Measurements from ENCODE around the gene NRIP1.

Gene NRIP1

GRCh38 chr21:15006594-15007230, 58.1 kb downstream of the NRIP1 start:
- no peak for DNase-seq (ENCODE audit: low spot score)

DNA sequence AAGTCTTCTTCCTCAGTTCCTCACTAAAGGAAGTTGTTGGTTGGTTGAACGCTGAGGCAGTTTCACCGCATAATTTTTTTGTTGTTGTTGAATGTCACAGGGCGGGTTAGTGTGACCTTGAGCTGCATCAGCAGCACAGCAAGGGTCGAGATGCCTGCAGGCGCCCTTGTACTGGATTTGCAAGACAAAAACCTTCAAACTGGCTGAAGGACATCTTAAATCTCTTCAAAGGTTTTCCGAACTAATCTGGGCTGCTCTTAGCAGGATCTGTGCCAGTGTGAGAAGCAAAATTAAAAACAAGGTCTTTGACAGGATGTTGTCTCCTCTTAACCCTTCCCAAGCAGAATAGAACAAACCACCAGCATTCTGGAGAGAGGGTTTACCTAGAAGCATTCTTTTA, 59.4 kb downstream of the NRIP1 start:
- no peak for DNase-seq (ENCODE audit: low spot score)

DNA sequence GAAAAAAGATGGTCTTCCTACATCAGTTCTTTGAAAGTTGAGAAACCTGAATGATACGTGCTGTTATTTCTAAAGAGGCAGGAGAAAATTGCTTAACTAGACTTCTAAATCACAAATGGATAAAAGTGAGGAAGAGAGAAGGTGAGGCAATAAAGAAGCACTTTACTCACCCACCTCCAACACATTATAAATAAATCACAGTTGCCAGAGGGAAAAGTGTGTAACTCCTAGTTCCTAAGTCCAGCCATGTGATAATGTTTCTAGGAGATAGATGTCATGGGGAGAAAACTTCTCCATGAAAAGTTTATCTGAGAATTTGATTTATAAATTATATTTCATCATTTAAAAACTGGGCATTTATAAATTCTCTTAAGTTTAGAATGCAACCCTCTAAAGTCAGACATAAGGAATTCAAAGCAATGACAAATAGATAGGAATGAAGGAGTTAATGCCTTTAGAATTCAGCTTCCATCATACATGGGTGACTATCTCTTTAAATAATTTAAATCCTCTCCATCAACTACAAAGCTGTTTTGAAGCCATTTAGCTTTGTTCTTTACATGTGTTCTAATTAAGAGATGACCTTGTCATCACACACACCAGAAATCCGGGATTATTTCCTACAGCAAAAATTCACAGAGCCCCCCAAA, 60.0 kb downstream of the NRIP1 start:
- DNase-seq (ENCODE audit: low spot score): no peak

GRCh38 chr21:15003463-15004135, 61.2 kb downstream of the NRIP1 start:
- DNase-seq (ENCODE audit: low spot score): no peak

- DNase-seq (ENCODE audit: low spot score): no peak
Observed at GRCh38 chr21:15001857-15002606, 62.8 kb downstream of the NRIP1 start.

GRCh38 chr21:15001113-15001512, 63.7 kb downstream of the NRIP1 start:
- no peak for DNase-seq (ENCODE audit: low spot score)

DNA sequence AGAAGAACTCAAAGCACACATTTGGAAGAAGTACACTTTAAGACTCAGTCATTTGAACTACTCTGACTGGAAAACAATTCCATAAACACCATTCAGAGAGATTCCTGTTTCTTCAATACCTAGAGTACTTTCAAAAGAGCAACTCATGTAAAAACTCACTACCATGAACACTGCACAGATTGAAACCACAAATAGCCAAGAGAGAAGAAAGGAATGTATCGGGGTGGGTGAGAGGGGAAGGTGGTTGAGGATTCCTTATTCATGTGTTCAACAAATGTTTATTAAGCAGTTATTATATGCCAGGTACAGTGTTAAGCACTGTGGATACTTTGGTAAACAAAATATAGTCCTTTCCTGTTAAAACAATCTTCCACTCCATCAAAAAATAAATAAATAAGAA, 64.7 kb downstream of the NRIP1 start:
- peak; percentile 42 for DNase-seq (ENCODE audit: low spot score)

DNA sequence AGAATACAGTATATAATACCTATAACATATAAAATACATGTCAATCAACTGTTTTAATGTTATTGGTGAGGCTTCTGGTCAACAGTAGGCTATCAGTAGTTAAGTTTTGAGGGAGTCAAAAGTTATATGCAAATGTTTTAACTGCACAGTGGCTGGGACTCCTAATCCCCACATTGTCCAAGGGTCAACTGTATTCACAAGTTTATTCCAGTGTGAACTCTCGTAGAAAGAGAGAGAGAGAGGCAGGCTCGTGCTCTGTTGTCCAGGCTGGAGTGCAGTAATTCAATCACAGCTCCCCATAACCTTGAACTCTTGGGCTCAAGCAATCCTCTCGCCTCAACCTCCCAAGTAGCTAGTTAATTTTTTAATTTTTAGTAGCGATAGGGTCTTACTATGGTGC, 66.0 kb downstream of the NRIP1 start:
- no peak for DNase-seq (ENCODE audit: low spot score)

- no peak for DNase-seq (ENCODE audit: low spot score)
Observed at GRCh38 chr21:14998336-14998735, 66.5 kb downstream of the NRIP1 start.

DNA sequence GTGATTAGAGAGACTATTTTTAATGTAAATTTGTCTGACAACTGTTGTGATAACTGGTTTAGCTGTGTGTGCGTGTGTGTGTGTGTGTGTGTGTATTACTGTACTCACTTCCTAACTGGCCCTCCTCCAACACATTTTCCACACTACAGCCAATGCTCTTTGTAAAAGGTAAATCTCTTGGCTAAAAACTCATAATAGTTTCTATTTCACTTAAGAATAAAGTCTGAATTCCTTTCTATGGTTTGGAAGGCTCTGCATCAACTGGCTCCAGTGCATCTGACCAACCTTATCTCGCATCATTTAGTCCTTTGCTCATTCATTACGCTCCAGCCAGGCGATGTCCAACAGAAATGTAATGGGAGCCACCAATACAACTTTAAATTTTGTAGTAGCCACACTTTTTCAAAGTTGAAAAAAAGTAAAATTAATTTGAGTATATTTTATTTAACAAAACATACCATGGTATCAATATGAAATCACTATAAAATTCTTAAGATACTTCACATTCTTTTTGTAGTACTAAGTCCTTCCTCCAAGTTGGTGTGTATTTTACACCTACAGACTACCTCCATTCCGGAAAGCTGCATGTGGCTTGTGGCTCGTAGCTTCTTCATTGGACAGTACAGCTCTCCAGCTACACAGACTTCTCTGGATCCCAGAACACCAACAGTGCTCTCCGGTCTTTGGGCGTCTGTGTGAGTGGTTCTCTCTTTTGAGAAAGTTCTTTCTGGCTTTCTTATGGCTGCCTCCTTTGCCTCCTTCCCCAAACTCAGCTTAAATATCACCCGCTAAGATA, 68.9 kb downstream of the NRIP1 start:
- DNase-seq (ENCODE audit: low spot score): no peak

DNA sequence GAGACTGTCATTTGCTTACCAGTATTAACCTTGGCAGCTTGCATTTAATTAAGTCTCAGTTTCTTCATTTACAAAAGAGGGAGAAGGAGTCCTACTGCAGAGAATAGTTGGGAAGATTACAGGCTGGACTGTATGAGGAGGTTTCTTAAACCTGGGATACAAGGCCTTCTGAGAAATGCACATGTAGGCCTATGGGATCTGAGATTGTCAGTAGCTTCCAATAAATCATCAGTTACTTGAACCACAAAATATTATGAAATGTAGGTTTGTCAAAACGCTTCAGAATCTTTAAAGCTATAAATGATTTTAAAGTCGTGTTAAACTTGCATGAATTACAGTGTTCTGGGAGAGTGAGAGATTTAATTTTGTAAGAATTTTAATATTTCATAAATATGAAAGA, 69.6 kb downstream of the NRIP1 start:
- DNase-seq (ENCODE audit: low spot score): no peak

DNA sequence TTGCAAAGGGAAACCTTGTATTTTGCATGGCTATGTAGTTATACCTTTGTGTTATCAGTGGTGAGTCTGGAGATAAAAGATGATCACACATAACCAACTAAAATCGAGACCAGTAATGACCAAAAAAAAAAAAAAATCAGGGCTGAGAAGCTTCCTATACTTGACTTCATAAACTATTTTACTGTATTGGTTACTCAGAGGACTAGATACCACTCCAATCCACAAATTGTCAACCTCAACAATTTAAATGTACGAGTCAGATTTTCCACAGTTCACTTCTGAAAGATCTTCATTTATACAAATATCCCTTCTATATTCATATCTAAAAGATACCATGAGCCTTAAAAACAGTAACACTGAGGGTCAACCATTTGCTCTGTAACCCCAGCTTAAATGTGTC, 71.7 kb downstream of the NRIP1 start:
- DNase-seq (ENCODE audit: low spot score): no peak

DNA sequence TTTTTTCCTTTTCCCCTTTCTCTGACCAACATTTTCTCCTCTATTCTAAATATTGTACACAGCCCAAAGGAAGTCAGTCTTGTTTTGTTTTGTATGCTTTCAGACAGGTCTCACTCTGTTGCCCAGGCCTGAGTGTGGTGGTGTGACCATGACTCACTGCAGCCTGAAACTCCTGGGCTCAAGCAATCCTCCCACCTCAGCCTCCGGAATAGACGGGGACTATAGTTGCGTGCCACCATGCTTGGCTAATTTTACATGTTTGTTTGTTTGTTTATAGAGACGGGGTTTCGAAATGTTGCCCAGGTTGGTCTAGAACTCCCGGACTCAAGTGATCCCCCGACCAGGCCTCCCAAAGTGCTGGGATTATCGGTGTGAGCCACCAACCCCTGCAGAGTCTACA, 72.8 kb downstream of the NRIP1 start:
- DNase-seq (ENCODE audit: low spot score): no peak

- no peak for DNase-seq (ENCODE audit: low spot score)
Observed at GRCh38 chr21:14989359-14989758, 75.4 kb downstream of the NRIP1 start.

DNA sequence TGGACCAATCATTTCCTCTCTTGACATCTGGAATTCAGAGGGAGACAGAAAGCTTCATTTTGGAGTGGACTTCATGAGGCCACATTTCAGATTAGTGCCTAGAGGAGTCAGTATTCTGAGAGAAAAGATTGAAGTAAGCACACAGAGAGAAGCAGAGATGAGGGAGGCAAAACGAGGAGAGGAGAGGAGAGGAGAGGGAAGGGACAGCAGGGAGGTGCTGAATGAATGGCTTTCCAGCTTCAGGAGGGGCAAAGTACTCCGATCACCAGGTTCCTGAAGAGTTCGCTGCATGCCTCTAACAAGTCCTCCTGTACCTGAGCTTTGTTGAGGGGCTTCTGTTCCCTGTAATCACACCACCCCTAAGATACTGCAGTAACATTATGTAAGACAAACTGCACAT, 76.0 kb downstream of the NRIP1 start:
- no peak for DNase-seq (ENCODE audit: low spot score)

DNA sequence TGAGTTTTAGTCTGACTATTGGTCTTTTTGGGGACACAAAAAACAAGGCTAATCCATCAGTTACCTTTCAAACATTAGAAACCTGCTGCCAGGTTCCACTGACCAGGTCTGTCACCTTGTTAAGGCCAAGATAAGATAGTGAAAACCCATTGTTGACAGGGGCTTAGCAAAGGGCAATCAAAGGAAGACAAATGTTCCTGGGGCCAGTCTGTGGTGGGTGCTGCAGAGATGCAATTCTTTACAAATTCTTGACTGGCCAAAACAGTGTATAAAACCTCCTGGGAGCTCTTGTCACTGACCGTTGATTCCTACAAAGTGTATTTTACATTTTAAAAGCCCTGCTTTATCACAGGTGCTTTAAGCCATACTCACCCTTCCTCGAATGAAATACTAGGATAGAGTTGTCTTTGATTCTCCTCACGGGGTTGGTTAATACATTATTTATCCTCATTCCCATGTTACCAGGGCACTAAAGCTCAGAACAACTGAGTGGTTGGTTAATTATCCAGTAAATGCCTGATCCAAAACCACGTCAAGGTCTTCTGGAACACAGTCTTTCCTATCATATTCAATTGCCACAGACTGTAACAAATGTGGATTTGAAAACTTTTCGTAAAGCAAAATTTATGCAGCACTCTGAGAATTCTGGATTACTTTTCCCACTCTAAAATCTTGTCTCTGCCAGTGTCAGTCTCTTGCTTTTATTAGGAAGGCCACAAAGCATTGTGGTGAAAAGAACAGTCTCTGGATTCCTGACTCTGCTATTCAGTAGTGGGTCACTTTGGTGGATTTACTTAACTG, 77.2 kb downstream of the NRIP1 start:
- no peak for DNase-seq (ENCODE audit: low spot score)

DNA sequence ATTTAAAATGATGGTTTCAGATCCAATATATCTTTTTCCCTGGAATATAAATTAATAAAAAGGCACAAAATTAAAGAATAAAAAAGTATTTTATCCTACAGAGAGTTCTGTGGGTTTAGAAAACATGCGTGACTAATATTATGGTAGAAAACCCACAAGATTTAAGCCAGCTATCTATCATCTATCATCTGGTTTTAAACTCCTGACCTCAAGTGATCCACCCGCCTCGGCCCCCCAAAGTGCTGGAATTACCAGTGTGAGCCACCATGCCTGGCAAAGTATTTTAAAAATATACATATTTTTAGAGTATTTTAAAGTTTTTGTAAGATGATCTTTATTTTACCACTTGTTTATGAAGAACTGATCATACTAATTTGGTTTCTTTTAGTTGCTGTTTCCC, 79.5 kb downstream of the NRIP1 start:
- no peak for DNase-seq (ENCODE audit: low spot score)

DNA sequence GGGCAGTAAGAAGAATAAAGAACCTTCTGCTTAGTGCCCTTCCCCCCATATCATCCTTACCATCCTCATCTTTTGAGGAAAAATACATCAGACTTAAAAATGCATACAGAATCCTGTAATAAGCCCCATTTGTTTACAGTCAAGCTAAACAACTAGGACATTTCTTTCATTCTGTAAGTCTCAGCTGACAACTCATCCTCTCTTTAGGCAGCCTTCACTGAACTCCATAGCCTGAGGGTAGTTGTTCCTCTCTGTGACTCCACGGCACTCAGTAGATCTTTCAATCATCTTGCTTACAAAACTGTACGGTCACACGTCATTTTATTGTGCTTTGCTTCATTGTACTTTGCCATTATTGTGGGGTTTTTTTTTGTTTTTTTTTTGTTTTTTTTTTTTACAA, 82.5 kb downstream of the NRIP1 start:
- no peak for DNase-seq (ENCODE audit: low spot score)

GRCh38 chr21:14981246-14981645, 83.6 kb downstream of the NRIP1 start:
- no peak for DNase-seq (ENCODE audit: low spot score)

- no peak for DNase-seq (ENCODE audit: low spot score)
Observed at GRCh38 chr21:14979264-14979663, 85.5 kb downstream of the NRIP1 start.

DNA sequence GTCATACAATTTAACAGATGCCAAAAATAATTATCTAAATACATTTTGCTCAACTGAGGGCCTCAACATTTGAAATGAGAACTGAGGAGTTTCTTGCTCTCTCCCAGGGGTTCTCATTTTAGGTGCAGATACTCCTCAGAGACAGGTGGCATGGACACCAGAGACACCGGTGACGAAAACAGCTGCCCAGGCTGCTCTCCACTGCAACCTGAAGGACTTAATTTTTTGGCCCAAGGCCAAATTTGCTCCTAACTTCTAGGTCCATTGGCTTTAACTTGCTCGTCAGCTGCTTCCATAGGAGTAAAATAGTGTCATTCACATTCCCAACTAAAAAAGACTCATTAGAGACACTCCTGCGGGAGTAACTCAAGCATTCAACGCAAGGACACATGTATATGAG, 87.0 kb downstream of the NRIP1 start:
- no peak for DNase-seq (ENCODE audit: low spot score)
